T-helper 2 cell treated with Interferon-gamma antibody and Interleukin-4, amounts not matched to agents 5 μg/mL and 100 μg/mL, for 36 hours (primary cell): ENCODE results near the gene DNAJC28.

Source experiments
- DNase-seq: peaks from one replicate; pipeline ENCODE4 v3.0.0; 2021; ENCODE audit warnings: low spot score
- H3K27ac Mint-ChIP-seq: one replicate; pipeline ENCODE4 v1.8.0; 2021; ENCODE audit warnings: mild to moderate bottlenecking, mixed read lengths
- H3K27me3 Mint-ChIP-seq: one replicate; pipeline ENCODE4 v1.8.0; 2021; ENCODE audit warnings: low read depth, mixed read lengths
- H3K36me3 Mint-ChIP-seq: one replicate; pipeline ENCODE4 v1.8.0; 2021; ENCODE audit warnings: low read depth, mixed read lengths
- H3K4me1 Mint-ChIP-seq: one replicate; pipeline ENCODE4 v1.8.0; 2021; ENCODE audit warnings: low read depth, mixed read lengths
- H3K4me3 Mint-ChIP-seq: one replicate; pipeline ENCODE4 v1.8.0; 2022; ENCODE audit warnings: mild to moderate bottlenecking, moderate library complexity, mixed read lengths
- H3K9me3 Mint-ChIP-seq: one replicate; pipeline ENCODE4 v1.8.0; 2021; ENCODE audit warnings: mixed read lengths

Gene DNAJC28

GRCh38 chr21:33505833-33506232 is 14.3 kb upstream of the DNAJC28 start:
- Mint-ChIP-seq H3K4me3 (no peak overlapping the region), H3K27me3 (no peaks in the 10 kb centered on the region), H3K9me3 (peaks cover 5% of the 10 kb centered on the region), H3K36me3 (peaks cover 60% of the 10 kb centered on the region), H3K4me1 (no peaks in the 10 kb centered on the region), H3K27ac (no peak overlapping the region)
- DNase-seq: no peak

DNA sequence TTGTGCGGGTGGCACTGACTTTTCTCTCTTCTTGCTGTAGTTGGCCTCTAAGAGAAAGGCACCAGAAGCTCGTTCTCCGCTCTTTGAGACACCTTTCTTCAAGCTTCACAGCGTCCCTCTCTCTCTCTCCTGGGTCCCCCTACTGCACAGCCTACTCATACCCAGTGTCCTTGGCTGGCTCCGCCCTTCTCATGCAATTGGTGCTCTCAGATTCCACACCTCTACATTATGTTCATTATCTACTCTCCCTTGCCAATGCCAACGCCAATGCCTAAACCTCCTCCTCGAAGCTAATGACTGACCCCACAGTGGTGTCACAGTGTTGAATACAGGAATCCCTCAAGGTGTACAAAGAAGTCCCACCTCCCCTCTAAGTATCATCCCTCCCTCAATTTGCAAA is 4.8 kb upstream of the DNAJC28 start:
- Mint-ChIP-seq H3K4me3 (no peak overlapping the region), H3K9me3 (no peaks in the 10 kb centered on the region), H3K27ac (no peak overlapping the region), H3K4me1 (peaks cover 4% of the 10 kb centered on the region), H3K27me3 (peaks cover 4% of the 10 kb centered on the region), H3K36me3 (no peaks in the 10 kb centered on the region)
- DNase-seq: no peak

DNA sequence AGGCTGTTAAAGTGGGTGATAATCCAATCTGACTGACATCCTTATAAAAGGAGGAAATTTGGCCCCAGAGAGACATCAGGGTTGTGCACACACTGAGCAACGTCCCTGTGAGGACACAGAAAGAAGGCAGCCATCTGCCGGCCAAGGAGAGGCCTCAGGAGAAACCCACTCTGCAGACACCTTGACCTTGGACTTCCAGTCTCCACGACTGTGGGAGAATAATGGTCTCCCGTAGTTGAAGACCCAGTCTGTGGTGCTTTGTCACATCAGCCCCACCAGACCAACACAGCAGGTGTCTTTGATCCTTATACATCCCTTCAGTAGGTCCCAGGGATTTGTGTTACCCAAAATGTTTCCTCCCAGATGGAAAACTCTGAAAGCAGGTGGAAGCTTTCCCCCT is 4.2 kb upstream of the DNAJC28 start:
- peaks cover 4% of the 10 kb centered on the region for H3K27me3 Mint-ChIP-seq
- H3K36me3 Mint-ChIP-seq: no peaks in the 10 kb centered on the region
- no peak overlapping the region for H3K27ac Mint-ChIP-seq
- H3K9me3 Mint-ChIP-seq: no peaks in the 10 kb centered on the region
- no peak overlapping the region for H3K4me3 Mint-ChIP-seq
- no peak for DNase-seq
- peaks cover 7% of the 10 kb centered on the region for H3K4me1 Mint-ChIP-seq

- Mint-ChIP-seq H3K27me3 (peaks cover 11% of the 10 kb centered on the region), H3K27ac (no peak overlapping the region), H3K4me1 (peaks cover 9% of the 10 kb centered on the region), H3K4me3 (no peak overlapping the region), H3K9me3 (no peaks in the 10 kb centered on the region), H3K36me3 (no peaks in the 10 kb centered on the region)
- no peak for DNase-seq
Measured at GRCh38 chr21:33493756-33494155, 2.2 kb upstream of the DNAJC28 start.

- Mint-ChIP-seq H3K27ac (no peak overlapping the region), H3K4me1 (peaks cover 9% of the 10 kb centered on the region), H3K4me3 (peak overlapping the region; percentile 46), H3K27me3 (peaks cover 13% of the 10 kb centered on the region), H3K9me3 (no peaks in the 10 kb centered on the region), H3K36me3 (no peaks in the 10 kb centered on the region)
- no peak for DNase-seq
Measured at GRCh38 chr21:33492571-33492970, 1.1 kb upstream of the DNAJC28 start.

DNA sequence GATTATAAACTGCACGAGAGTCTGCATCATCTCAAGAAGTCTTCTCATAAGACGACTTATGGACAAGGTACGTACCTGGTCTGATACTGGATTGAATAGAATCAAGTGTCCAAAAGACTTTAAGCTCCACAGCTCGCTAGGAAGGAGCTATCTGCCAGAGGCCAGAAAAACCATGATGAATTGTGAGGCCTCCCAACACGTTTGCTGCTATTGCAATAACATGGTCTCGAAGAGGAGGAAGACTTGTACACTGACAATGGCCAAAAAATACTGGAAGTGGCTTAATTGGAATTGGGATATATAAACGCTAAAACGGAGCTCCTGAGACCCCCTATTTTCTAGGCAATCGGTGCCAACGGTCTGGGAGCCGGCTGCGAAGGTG is 534 bp downstream of the DNAJC28 start:
- H3K4me1 Mint-ChIP-seq: peaks cover 7% of the 10 kb centered on the region
- H3K4me3 Mint-ChIP-seq: peak overlapping the region; percentile 90
- H3K9me3 Mint-ChIP-seq: no peaks in the 10 kb centered on the region
- H3K36me3 Mint-ChIP-seq: no peaks in the 10 kb centered on the region
- H3K27me3 Mint-ChIP-seq: peaks cover 8% of the 10 kb centered on the region
- peak overlapping the region; percentile 57 for H3K27ac Mint-ChIP-seq
- DNase-seq: no peak

DNA sequence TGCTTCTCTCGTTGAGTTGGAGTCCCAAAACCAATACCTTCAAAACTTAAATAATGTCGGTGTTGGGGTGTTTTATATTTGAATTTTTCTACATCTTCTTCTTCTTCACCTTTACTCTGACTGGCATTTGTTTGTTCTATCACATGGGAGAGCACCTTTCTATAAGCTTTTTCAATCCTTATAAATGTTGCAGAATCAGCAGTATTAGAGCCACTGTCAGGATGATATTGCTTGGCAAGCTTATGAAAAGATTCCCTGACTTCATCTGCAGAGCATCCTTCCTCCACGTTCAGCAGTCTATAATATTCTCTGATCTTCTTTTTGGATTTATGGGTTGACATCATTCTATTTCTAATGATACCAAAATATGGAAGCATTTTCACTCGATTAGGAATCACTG is 2.6 kb downstream of the DNAJC28 start:
- Mint-ChIP-seq H3K4me1 (peaks cover 7% of the 10 kb centered on the region), H3K4me3 (no peak overlapping the region), H3K36me3 (no peaks in the 10 kb centered on the region), H3K27ac (no peak overlapping the region), H3K9me3 (no peaks in the 10 kb centered on the region), H3K27me3 (peaks cover 8% of the 10 kb centered on the region)
- DNase-seq: no peak

GRCh38 chr21:33487996-33488395 is 3.5 kb downstream of the DNAJC28 start:
- no peak overlapping the region for H3K4me3 Mint-ChIP-seq
- peaks cover 8% of the 10 kb centered on the region for H3K27me3 Mint-ChIP-seq
- DNase-seq: no peak
- H3K9me3 Mint-ChIP-seq: no peaks in the 10 kb centered on the region
- H3K4me1 Mint-ChIP-seq: peaks cover 7% of the 10 kb centered on the region
- no peaks in the 10 kb centered on the region for H3K36me3 Mint-ChIP-seq
- H3K27ac Mint-ChIP-seq: no peak overlapping the region

GRCh38 chr21:33481314-33481943 is 10.1 kb downstream of the DNAJC28 start:
- H3K27ac Mint-ChIP-seq: no peak overlapping the region
- peaks cover 13% of the 10 kb centered on the region for H3K4me1 Mint-ChIP-seq
- no peaks in the 10 kb centered on the region for H3K9me3 Mint-ChIP-seq
- no peak for DNase-seq
- H3K36me3 Mint-ChIP-seq: no peaks in the 10 kb centered on the region
- H3K27me3 Mint-ChIP-seq: peaks cover 8% of the 10 kb centered on the region
- H3K4me3 Mint-ChIP-seq: peak overlapping the region; percentile 96

DNA sequence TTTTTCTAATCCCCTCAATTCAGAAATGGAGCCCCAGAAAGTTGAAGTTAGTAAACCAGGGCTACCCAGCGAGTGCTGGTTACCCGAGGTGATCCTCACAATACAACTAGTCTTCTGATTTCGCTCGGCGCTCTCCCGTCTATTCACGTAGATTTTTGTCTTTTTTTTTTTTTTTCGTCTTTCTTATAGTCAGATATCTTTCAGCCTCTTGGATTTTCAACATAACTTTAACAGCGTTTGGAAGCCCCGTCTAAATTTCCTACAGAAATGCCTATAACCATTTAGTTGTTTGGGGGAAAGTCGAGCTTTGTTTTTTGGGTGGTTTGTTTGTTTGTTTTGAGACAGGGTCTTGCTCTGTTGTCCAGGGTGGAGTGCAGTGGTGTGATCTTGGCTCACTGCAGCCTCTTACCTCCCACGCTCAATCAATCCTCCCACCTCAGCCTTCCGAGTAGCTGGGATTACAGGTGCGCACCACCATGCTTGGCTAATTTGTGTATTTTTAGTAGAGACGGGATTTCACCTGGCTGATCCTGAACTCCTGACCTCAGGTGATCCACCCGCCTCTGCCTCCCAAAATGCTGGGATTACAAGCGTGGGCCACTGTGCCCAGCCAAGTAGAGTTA is 10.9 kb downstream of the DNAJC28 start:
- no peaks in the 10 kb centered on the region for H3K9me3 Mint-ChIP-seq
- peaks cover 13% of the 10 kb centered on the region for H3K4me1 Mint-ChIP-seq
- peak overlapping the region; percentile 96 for H3K4me3 Mint-ChIP-seq
- peaks cover 8% of the 10 kb centered on the region for H3K27me3 Mint-ChIP-seq
- no peak for DNase-seq
- no peaks in the 10 kb centered on the region for H3K36me3 Mint-ChIP-seq
- peak overlapping the region; percentile 94 for H3K27ac Mint-ChIP-seq

DNA sequence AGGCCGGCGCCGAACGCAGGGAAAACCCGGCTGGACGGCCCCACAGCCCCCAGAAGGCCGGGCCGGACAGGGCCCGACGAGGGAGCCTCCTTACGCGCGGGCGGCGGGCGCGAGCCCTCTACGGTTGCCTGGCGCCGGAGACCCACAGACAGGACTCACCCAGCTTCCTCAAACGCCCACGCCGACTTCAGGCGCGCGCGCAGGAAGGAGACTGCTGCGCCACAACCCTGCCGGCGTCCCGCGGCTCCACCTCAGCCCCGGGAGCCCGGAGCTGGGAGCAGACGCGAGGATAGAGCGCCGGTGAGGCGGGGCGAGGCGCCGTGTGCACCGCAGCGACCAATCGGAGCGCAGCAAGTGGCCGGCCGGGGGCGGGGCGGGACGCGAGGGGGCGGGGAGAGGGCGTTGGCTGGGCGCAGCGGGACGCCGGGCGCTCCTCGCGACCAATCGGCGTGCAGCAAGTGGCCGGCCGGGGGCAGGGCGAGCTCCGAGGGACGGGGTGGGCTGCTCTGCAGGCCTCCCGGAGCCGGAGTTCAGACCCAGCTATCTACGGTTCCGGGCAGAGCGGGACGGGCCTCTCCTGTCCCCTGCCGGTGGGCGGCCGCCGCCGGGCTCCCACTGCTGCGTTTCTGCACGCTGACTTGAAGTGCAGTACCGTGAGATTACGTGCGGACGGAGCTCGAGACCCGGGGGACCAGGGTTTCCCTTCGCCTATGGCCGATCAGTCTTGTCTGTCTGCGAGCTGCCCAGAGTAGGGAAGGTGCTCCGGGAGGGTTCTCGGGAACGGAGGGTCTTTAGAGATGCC is 11.6 kb downstream of the DNAJC28 start, which contains the start of gene TMEM50B:
TMEM50B (minus strand) TSS at position 296 of the 802 bp plus-strand sequence. CDS start 11,089 bp downstream, outside the sequence.
- Mint-ChIP-seq H3K4me3 (peak within 1 kb of the TSS; percentile 96), H3K9me3 (no peaks in the 10 kb centered on the region), H3K36me3 (no peaks in the 10 kb centered on the region), H3K4me1 (peaks cover 13% of the 10 kb centered on the region), H3K27me3 (peaks cover 8% of the 10 kb centered on the region), H3K27ac (peak within 1 kb of the TSS; percentile 94)
- peak; percentile 99 for DNase-seq

DNA sequence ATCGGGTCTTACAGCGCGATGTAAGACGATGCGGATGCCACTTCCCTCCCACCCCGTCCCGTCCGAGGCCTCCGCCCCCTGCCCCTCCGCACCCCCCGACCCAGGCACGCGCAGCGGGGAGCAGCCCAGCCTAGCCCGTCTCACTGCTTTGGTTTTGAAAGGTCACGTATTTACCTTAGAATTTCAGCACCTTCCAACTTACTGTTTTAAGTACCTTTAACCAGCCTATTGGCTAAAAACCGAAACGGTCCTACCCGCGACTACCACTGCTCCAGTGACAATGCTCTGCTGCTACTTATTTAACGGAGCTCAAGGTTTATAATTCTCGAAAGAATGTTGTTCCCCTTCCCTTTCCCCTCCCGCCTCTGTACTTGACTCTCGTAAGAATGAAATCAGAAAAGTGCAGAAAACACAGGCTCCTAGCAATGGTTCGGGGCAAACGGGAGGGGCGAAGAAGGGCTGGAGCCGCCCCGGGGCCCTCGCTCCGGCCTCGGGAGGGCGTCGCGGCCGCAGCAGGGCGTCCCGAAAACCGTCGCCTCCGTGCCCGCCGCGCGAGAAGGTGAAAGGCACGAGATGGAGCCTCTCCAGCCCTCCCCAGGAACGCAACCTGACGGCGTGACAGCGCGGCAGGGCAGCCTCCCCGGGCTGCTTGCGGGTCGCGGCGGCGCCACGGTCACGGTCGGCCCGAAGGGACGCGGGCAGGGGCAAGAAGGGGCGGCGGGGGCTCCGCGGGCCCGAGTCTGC is 12.4 kb downstream of the DNAJC28 start:
- H3K4me1 Mint-ChIP-seq: peaks cover 13% of the 10 kb centered on the region
- peaks cover 8% of the 10 kb centered on the region for H3K27me3 Mint-ChIP-seq
- H3K9me3 Mint-ChIP-seq: no peaks in the 10 kb centered on the region
- H3K27ac Mint-ChIP-seq: peak overlapping the region; percentile 82
- H3K4me3 Mint-ChIP-seq: peak overlapping the region; percentile 89
- peak; percentile 33 for DNase-seq
- no peaks in the 10 kb centered on the region for H3K36me3 Mint-ChIP-seq

- no peak for DNase-seq
- Mint-ChIP-seq H3K36me3 (peaks cover 4% of the 10 kb centered on the region), H3K9me3 (no peaks in the 10 kb centered on the region), H3K4me3 (peak overlapping the region; percentile 89), H3K4me1 (peaks cover 13% of the 10 kb centered on the region), H3K27me3 (peaks cover 8% of the 10 kb centered on the region), H3K27ac (peak overlapping the region; percentile 82)
Measured at GRCh38 chr21:33478182-33478581, 13.3 kb downstream of the DNAJC28 start.

GRCh38 chr21:33477066-33477465 is 14.4 kb downstream of the DNAJC28 start:
- Mint-ChIP-seq H3K9me3 (no peaks in the 10 kb centered on the region), H3K27me3 (no peaks in the 10 kb centered on the region), H3K4me1 (peaks cover 13% of the 10 kb centered on the region), H3K4me3 (no peak overlapping the region), H3K27ac (no peak overlapping the region), H3K36me3 (peaks cover 4% of the 10 kb centered on the region)
- no peak for DNase-seq
